CD14-positive monocyte (primary cell): ENCODE measurements around the gene ECEL1. TPM values are rescaled to one million over a fixed set of nuclear protein-coding genes. Genes with fewer than 3 reads are reported as not detected.
"Not testable (repeated sequence)": the region's sequence is repeated elsewhere in the genome, so short reads cannot be mapped to it uniquely, and the experiment has no call there.

Experiments used
- DNase-seq, 3 donors: peaks; one replicate each; pipeline ENCODE4 v3.0.0-alpha.2; 2011 to 2022
- H2AFZ ChIP-seq: 2 replicates; pipeline ENCODE4 v1.6.0; 2012; ENCODE audit warnings: mild to moderate bottlenecking, low read depth, low read length, inconsistent platforms; ENCODE audit not compliant: insufficient read depth, poor library complexity, severe bottlenecking
- H3K27ac ChIP-seq, 2 donors: 1 replicate in 1 of 2; 2 replicates in 1 of 2; pipeline ENCODE4 v1.5.1; 2012 to 2013; ENCODE audit warnings: low read length in 2 of 2, control low read depth in 1 of 2, inconsistent platforms in 1 of 2, low read depth in 1 of 2, mild to moderate bottlenecking in 1 of 2
- H3K27me3 ChIP-seq, 2 donors: one replicate each; pipeline versions ENCODE4 v1.6.0 to v1.6.1; 2011 to 2013; ENCODE audit warnings: low read length in 2 of 2; ENCODE audit not compliant: control insufficient read depth in 2 of 2, insufficient read depth in 2 of 2
- H3K36me3 ChIP-seq, 2 donors: replicated peaks in 1 of 2; 1 replicate in 1 of 2; 2 replicates in 1 of 2; pipeline versions ENCODE4 v1.5.1 to v1.6.1; 2012 to 2013; ENCODE audit warnings: low read length in 2 of 2, control low read depth in 1 of 2, inconsistent platforms in 1 of 2, mild to moderate bottlenecking in 1 of 2; ENCODE audit not compliant: insufficient read depth in 2 of 2, control insufficient read depth in 1 of 2
- H3K4me1 ChIP-seq, 2 donors: 1 replicate in 1 of 2; 2 replicates in 1 of 2; pipeline versions ENCODE4 v1.5.1 to v1.6.1; 2012 to 2013; ENCODE audit warnings: low read length in 2 of 2, control low read depth in 1 of 2, inconsistent platforms in 1 of 2, mild to moderate bottlenecking in 1 of 2, moderate library complexity in 1 of 2; ENCODE audit not compliant: insufficient read depth in 2 of 2, control insufficient read depth in 1 of 2
- H3K4me2 ChIP-seq: replicated peaks from 2 replicates; pipeline ENCODE3; 2012; ENCODE audit warnings: low read length, moderate library complexity, mild to moderate bottlenecking; ENCODE audit not compliant: poor library complexity, severe bottlenecking; ENCODE audit errors: extremely low read depth
- H3K4me3 ChIP-seq, 3 experiments: fragments of 200-600 bp in 1 of 3; sonication (generic) in 1 of 3; replicated peaks in 1 of 3; 1 replicate in 2 of 3; 2 replicates in 1 of 3; pipeline ENCODE4 v1.5.1; 2011 to 2013; ENCODE audit warnings: low read length in 3 of 3, mild to moderate bottlenecking in 3 of 3, control low read depth in 2 of 3, low read depth in 2 of 3, inconsistent platforms in 1 of 3, moderate library complexity in 1 of 3
- H3K79me2 ChIP-seq: 2 replicates; pipeline ENCODE4 v1.6.0; 2012; ENCODE audit warnings: mild to moderate bottlenecking, control low read depth, inconsistent platforms, low read length, moderate library complexity; ENCODE audit not compliant: insufficient read depth
- H3K9ac ChIP-seq: 2 replicates; pipeline ENCODE4 v1.6.0; 2017; ENCODE audit warnings: low read length, mild to moderate bottlenecking; ENCODE audit not compliant: insufficient read depth, poor library complexity, severe bottlenecking
- H3K9me3 ChIP-seq, 2 donors: replicated peaks in 1 of 2; 1 replicate in 1 of 2; 2 replicates in 1 of 2; pipeline versions ENCODE4 v1.5.1 to v1.6.1; 2012 to 2013; ENCODE audit warnings: low read length in 2 of 2, control low read depth in 1 of 2; ENCODE audit not compliant: control insufficient read depth in 1 of 2, insufficient read depth in 1 of 2
- H4K20me1 ChIP-seq: 2 replicates; pipeline ENCODE4 v1.6.0; 2012; ENCODE audit warnings: mild to moderate bottlenecking, low read length, control low read depth, moderate library complexity; ENCODE audit not compliant: insufficient read depth
- H3K27ac Mint-ChIP-seq, 7 donors: one replicate each; pipeline ENCODE4 v1.8.0; 2020; ENCODE audit warnings: mild to moderate bottlenecking in 7 of 7, mixed read lengths in 7 of 7, moderate library complexity in 6 of 7, inconsistent platforms in 2 of 7
- H3K27me3 Mint-ChIP-seq, 3 donors: one replicate each; pipeline ENCODE4 v1.8.0; 2021 to 2022; ENCODE audit warnings: low read depth in 3 of 3, mild to moderate bottlenecking in 3 of 3, mixed read lengths in 3 of 3, moderate library complexity in 3 of 3, inconsistent platforms in 1 of 3
- H3K36me3 Mint-ChIP-seq, 2 donors: one replicate each; pipeline ENCODE4 v1.8.0; 2020; ENCODE audit warnings: mixed read lengths in 2 of 2, inconsistent platforms in 1 of 2, mild to moderate bottlenecking in 1 of 2
- H3K4me1 Mint-ChIP-seq: one replicate; pipeline ENCODE4 v1.8.0; 2020; ENCODE audit warnings: mild to moderate bottlenecking, mixed read lengths
- H3K4me3 Mint-ChIP-seq, 2 donors: one replicate each; pipeline ENCODE4 v1.8.0; 2020; ENCODE audit warnings: mild to moderate bottlenecking in 2 of 2, mixed read lengths in 2 of 2, moderate library complexity in 1 of 2
- H3K9me3 Mint-ChIP-seq, 7 donors: one replicate each; pipeline ENCODE4 v1.8.0; 2020 to 2022; ENCODE audit warnings: mixed read lengths in 7 of 7, mild to moderate bottlenecking in 6 of 7, moderate library complexity in 6 of 7, inconsistent platforms in 2 of 7
- WGBS: methylation state at CpG from one replicate; pipeline ENCODE4 v1.1.5; 2013; ENCODE audit warnings: missing lambda C conversion rate; ENCODE audit not compliant: insufficient coverage; 5-methylcytosine and 5-hydroxymethylcytosine counted together
- intact Hi-C, 2 donors: fragments of 100-400 bp; cut with micrococcal nuclease; formaldehyde crosslinking; loops; one replicate each; pipeline versions ENCODE4 v1.15.0 to v1.15.1; 2023
- polyA plus RNA-seq, 3 donors: library from polyadenylated mRNA; depleted of rRNA in 1 of 3; unstranded in 2 of 3; stranded (reverse) in 1 of 3; fragments of 300-500 nt in 2 of 3; fragments of >200 nt in 1 of 3; fragmentation: Illumina TruSeq in 2 of 3; gene quantifications; 1 replicate in 2 of 3; 2 replicates in 1 of 3; pipeline ENCODE4 v1.2.3, GENCODE V29; 2012 to 2021
- TF ChIP-seq, protein P1 (sequence below): fragments of 200-600 bp; IDR thresholded peaks from one replicate; pipeline ENCODE4 v1.8.0; 2022; ENCODE audit warnings: antibody characterized with exemption, mild to moderate bottlenecking

Gene ECEL1
- polyA plus RNA-seq, 3 donors: not detected

DNA sequence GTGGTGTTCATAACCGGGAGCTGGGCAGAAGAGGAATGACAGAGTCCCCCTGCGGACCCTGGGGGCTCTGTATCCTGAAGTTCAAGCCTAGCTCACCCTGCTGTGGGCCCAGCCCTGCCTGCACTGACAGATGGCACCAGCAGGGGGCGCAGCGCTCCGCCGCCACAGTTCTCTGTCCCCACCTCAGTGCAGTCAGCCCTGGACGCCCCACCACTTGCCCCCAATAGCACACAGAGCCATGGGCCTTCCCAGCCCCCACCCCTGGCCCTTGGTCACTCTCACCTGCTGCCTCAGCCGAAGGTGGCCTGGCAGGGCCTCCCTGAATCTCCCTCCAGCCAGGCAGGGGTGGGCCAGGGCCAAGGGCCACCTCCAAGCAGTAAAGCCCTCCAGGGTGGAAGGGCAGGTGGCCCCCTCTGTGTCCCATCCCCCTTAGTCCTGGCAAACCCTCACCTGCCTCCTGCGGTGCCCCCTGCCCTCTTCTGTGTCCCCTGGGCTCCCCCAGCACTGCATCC is 41.3 kb downstream of the ECEL1 start:
- H3K9ac ChIP-seq, intact Hi-C loops, H3K27me3 Mint-ChIP-seq, H3K27ac ChIP-seq, H3K4me2 ChIP-seq, H3K27me3 ChIP-seq, DNase-seq, H3K9me3 ChIP-seq, H2AFZ ChIP-seq, H3K36me3 Mint-ChIP-seq, H3K79me2 ChIP-seq, H3K4me1 Mint-ChIP-seq, H3K9me3 Mint-ChIP-seq, H4K20me1 ChIP-seq, H3K27ac Mint-ChIP-seq, H3K4me3 Mint-ChIP-seq, H3K4me1 ChIP-seq, H3K36me3 ChIP-seq, H3K4me3 ChIP-seq: not testable (repeated sequence)
- WGBS: 100% methylated on average over 1 of the region's 9 CpGs
- TF ChIP-seq, protein P1, sequence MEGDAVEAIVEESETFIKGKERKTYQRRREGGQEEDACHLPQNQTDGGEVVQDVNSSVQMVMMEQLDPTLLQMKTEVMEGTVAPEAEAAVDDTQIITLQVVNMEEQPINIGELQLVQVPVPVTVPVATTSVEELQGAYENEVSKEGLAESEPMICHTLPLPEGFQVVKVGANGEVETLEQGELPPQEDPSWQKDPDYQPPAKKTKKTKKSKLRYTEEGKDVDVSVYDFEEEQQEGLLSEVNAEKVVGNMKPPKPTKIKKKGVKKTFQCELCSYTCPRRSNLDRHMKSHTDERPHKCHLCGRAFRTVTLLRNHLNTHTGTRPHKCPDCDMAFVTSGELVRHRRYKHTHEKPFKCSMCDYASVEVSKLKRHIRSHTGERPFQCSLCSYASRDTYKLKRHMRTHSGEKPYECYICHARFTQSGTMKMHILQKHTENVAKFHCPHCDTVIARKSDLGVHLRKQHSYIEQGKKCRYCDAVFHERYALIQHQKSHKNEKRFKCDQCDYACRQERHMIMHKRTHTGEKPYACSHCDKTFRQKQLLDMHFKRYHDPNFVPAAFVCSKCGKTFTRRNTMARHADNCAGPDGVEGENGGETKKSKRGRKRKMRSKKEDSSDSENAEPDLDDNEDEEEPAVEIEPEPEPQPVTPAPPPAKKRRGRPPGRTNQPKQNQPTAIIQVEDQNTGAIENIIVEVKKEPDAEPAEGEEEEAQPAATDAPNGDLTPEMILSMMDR: peak; percentile 27

DNA sequence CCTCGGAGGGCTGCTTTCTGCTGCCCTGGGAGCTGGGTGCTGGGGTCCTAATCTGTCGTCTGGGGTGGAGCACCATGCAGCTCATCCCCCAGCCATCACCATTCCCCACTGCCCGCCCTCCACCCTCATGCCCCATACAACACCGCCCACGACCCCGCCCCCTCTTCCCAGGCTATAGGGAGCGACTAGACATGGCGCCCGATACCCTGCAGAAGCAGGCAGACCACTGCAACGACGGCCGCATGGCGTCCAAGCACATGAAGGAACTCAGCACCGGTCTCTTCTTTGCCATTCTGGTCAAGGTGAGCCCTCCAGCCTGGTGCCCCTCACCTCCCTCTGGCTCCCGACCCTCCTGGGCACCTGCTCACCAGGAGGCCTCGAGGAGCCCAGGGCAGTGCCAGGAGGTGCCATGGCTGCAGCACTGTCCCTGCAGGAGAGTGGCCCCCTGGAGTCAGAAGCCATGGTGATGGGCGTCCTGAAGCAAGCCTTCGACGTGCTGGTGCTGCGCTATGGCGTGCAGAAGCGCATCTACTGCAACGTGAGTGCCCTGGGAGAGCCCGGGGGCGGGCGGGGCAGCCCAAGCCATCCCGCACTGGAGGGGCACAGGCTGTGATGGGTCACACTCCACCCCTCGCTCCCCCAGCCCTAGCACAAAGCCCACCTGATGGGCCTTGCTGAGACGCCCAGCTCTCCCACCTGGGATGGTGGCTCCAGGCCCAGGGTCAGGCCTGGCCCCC is 42.3 kb downstream of the ECEL1 start:
- DNase-seq, H3K4me3 ChIP-seq, H3K27ac ChIP-seq, intact Hi-C loops, H3K27me3 ChIP-seq, H3K9me3 Mint-ChIP-seq, H3K9me3 ChIP-seq, H3K4me2 ChIP-seq, H3K4me3 Mint-ChIP-seq, H3K27ac Mint-ChIP-seq, H3K4me1 Mint-ChIP-seq, H3K36me3 ChIP-seq, H3K9ac ChIP-seq, H4K20me1 ChIP-seq, H2AFZ ChIP-seq, H3K27me3 Mint-ChIP-seq, H3K79me2 ChIP-seq, H3K4me1 ChIP-seq, H3K36me3 Mint-ChIP-seq: not testable (repeated sequence)
- WGBS: 96% methylated on average over 5 of the region's 29 CpGs
